Transverse colon (tissue), 4 donors: ENCODE measurements around the gene ZNF501. TPM values are rescaled to one million over a fixed set of nuclear protein-coding genes. Genes with fewer than 3 reads are reported as not detected.

Source experiments
- DNase-seq: peaks from one replicate; pipeline ENCODE4 v3.0.0-alpha.2; 2019
- H3K27ac ChIP-seq, 4 donors: fragments of 200-600 bp; sonication (generic); 2 replicates each; pipeline ENCODE4 v1.5.1; 2016 to 2018; ENCODE audit warnings: inconsistent platforms in 4 of 4
- H3K27me3 ChIP-seq: fragments of 200-600 bp; sonication (generic); 2 replicates; pipeline ENCODE4 v1.5.1; 2017; ENCODE audit warnings: inconsistent platforms
- H3K36me3 ChIP-seq, 4 donors: fragments of 200-600 bp; sonication (generic); 2 replicates each; pipeline ENCODE4 v1.5.1; 2017 to 2019; ENCODE audit warnings: inconsistent platforms in 4 of 4
- H3K4me1 ChIP-seq, 4 donors: fragments of 200-600 bp; sonication (generic); 2 replicates each; pipeline ENCODE4 v1.5.1; 2017 to 2020; ENCODE audit warnings: inconsistent platforms in 4 of 4
- H3K4me3 ChIP-seq, 4 donors: fragments of 200-600 bp; sonication (generic); 1 replicate in 1 of 4; 2 replicates in 3 of 4; pipeline versions ENCODE4 v1.5.1 to v1.6.1; 2017 to 2019; ENCODE audit warnings: inconsistent platforms in 4 of 4
- H3K9me3 ChIP-seq, 2 donors: fragments of 200-600 bp; sonication (generic); 2 replicates each; pipeline ENCODE4 v1.5.1; 2017 to 2019; ENCODE audit warnings: inconsistent platforms in 2 of 2
- CTCF ChIP-seq, 5 experiments: fragments of 200-600 bp in 3 of 5; fragments of 450-650 bp in 2 of 5; sonication (generic) in 3 of 5; IDR thresholded peaks; 1 replicate in 2 of 5; 2 replicates in 3 of 5; pipeline ENCODE4 v1.5.1; 2016 to 2017; ENCODE audit warnings: antibody characterized with exemption in 5 of 5, inconsistent platforms in 3 of 5, mild to moderate bottlenecking in 2 of 5, moderate library complexity in 1 of 5
- EP300 ChIP-seq: sonication (generic); formaldehyde crosslinking; IDR thresholded peaks from one replicate; pipeline ENCODE4 v1.6.1; 2017; ENCODE audit warnings: antibody characterized with exemption, low read depth
- POLR2A ChIP-seq: fragments of 450-650 bp; IDR thresholded peaks from one replicate; pipeline ENCODE4 v1.6.1; 2016; ENCODE audit warnings: antibody characterized with exemption, mild to moderate bottlenecking, moderate library complexity
- POLR2AphosphoS5 ChIP-seq, 3 donors: sonication (generic); formaldehyde crosslinking; IDR thresholded peaks; one replicate each; pipeline ENCODE4 v1.6.1; 2016; ENCODE audit warnings: antibody characterized with exemption in 3 of 3
- WGBS, 2 donors: methylation state at CpG; one replicate each; pipeline ENCODE4 v1.1.5; 2018; ENCODE audit warnings: low coverage in 1 of 2; 5-methylcytosine and 5-hydroxymethylcytosine counted together
- in situ Hi-C, 4 donors: fragments of 200-750 bp; cut with MboI; loops; one replicate each; pipeline versions ENCODE4 v1.15.0 to v1.15.1; 2017; ENCODE audit warnings: low sequenced_read_pairs in 3 of 4, low pct_ligation_motif_present in 1 of 4, low pct_unique_long_range_greater_than_20kb in 1 of 4
- intact Hi-C: fragments of 100-400 bp; cut with DNase I; formaldehyde crosslinking; loops from one replicate; pipeline ENCODE4 v1.15.1; 2023; ENCODE audit warnings: low total_unique reads
- total RNA-seq, 4 donors: library from RNA; depleted of rRNA; stranded (reverse); fragments of >200 nt; gene quantifications; one replicate each; pipeline ENCODE4 v1.1.0, GENCODE V29; 2016

Gene ZNF501
- total RNA-seq, 4 donors from 2014 or later = 1.1 to 4.8 (median 2.6) TPM; not detected in 1

DNA sequence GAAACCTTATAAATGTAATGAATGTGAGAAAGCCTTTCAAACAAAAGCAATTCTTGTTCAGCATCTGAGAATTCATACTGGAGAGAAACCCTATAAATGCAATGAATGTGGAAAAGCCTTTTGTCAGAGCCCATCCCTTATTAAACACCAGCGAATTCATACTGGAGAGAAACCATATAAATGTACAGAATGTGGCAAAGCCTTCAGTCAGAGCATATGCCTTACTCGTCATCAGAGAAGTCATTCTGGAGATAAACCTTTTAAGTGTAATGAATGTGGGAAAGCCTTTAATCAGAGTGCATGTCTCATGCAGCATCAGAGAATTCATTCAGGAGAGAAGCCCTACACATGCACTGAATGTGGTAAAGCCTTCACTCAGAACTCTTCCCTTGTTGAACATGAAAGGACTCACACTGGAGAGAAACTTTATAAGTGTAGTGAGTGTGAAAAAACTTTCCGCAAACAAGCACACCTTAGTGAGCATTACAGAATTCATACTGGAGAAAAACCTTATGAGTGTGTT, 5.3 kb downstream of the ZNF501 start:
- WGBS, 2 donors = 93% methylated on average over 3 of the region's 3 CpGs
- intact Hi-C loops = no loop called here
- TF ChIP-seq CTCF (IDR thresholded peaks at IDR 0.05) = no peak
- no peak for TF ChIP-seq POLR2AphosphoS5 (IDR thresholded peaks at IDR 0.05)
- no peak for TF ChIP-seq EP300
- TF ChIP-seq POLR2A = no peak
- Histone ChIP-seq H3K4me1 (peaks cover 0 to 9% (median 3%) of the 10 kb centered on the region in 4 donors), H3K4me3 (no peak overlapping the region), H3K9me3 (peaks cover 73 to 88% of the 10 kb centered on the region in 2 donors), H3K27ac (no peak overlapping the region), H3K36me3 (peaks cover 0 to 41% (median 19%) of the 10 kb centered on the region in 4 donors), H3K27me3 (no peaks in the 10 kb centered on the region)
- in situ Hi-C loops = no loop called here
- no peak for DNase-seq

GRCh38 chr3:44761101-44761423, 31.6 kb downstream of the ZNF501 start:
- H3K4me1 ChIP-seq = peaks cover 4 to 19% (median 13%) of the 10 kb centered on the region in 4 donors
- no peak for DNase-seq
- H3K27ac ChIP-seq = peak overlapping the region; percentile 76 to 79 (median 78)
- TF ChIP-seq CTCF (IDR thresholded peaks at IDR 0.05) (no peak), EP300 (no peak), POLR2AphosphoS5 (IDR thresholded peaks at IDR 0.05) (no peak), POLR2A (no peak)
- peaks cover 0 to 4% of the 10 kb centered on the region in 2 donors for H3K9me3 ChIP-seq
- WGBS, 2 donors = 5 to 9% methylated on average over 6 to 15 of the region's 15 CpGs
- no peaks in the 10 kb centered on the region for H3K27me3 ChIP-seq
- in situ Hi-C loops = no loop called here
- intact Hi-C loops = loop anchor here (10.0 kb wide), 2 partner anchors 94 to 246 kb away; no protein-coding TSS in a partner anchor
- H3K36me3 ChIP-seq = peaks cover 0 to 15% (median 0%) of the 10 kb centered on the region in 4 donors
- peak overlapping the region; percentile 61 to 95 (median 77) for H3K4me3 ChIP-seq

DNA sequence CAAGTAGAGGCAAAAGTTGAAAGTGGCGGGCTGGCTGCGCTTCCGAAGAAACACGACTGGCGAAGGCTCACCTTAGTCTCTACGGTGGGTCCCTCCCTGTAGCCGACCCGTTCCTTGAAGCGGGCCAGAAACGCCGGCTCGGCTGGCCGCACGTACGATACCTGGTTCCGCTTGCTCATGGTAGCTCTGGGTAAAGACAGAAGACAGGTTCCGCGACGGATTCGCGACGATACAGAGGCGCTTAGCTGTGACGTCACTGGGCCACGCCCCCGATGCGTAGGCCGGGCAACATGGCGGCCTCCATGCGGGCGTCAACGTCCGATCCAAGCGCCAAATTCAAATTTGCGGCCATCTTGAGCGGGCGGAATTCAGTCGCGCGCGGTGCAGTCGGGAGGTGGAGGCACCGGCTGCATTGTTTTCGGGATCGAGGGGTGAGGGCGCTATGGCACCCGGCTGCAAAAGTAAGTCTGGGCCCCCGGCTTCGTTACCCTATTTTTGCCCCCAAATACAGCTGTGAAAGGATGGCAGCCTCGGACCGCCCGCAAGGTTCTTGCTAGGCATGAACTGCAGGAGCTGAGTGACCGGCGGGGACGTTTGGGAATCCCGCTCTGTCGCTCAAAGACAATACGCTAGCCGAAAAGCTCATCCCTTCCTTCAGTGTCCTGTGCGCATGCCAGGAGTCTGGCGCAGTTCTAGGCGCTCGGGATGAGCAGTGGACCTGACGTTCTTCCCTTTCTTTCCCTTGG, 32.2 kb downstream of the ZNF501 start, which contains the start of the genes KIAA1143 and KIF15:
Gene KIAA1143, minus strand, starts transcription at position 196 of the 746 bp plus-strand sequence. Its CDS starts 17 bp downstream, at position 179.
Gene KIF15, plus strand, starts transcription at position 371 of the 746 bp plus-strand sequence. Its CDS starts 72 bp downstream, at position 443.
- intact Hi-C loops (loop anchor here (10.0 kb wide), 2 partner anchors 93 to 247 kb away; no protein-coding TSS in a partner anchor), in situ Hi-C loops (no loop called here)
- DNase-seq = peak; percentile 98
- no peaks in the 10 kb centered on the region for H3K27me3 ChIP-seq
- H3K4me3 ChIP-seq = peak within 1 kb of the TSS; percentile 61 to 95 (median 77)
- H3K4me1 ChIP-seq = peaks cover 4 to 19% (median 13%) of the 10 kb centered on the region in 4 donors
- H3K9me3 ChIP-seq = peaks cover 0 to 4% of the 10 kb centered on the region in 2 donors
- 0 to 3% methylated on average over 3 to 30 of the region's 64 CpGs for WGBS, 2 donors
- peaks cover 0 to 15% (median 0%) of the 10 kb centered on the region in 4 donors for H3K36me3 ChIP-seq
- peak within 1 kb of the TSS; percentile 76 to 79 (median 78) for H3K27ac ChIP-seq
- no peak for TF ChIP-seq EP300
- TF ChIP-seq POLR2AphosphoS5 (IDR thresholded peaks at IDR 0.05) = peak; percentile 77 to 82 (median 79)
- peak; percentile 67 for TF ChIP-seq POLR2A

- no peak for DNase-seq
- Histone ChIP-seq H3K4me1 (peaks cover 4 to 19% (median 13%) of the 10 kb centered on the region in 4 donors), H3K27ac (peak overlapping the region in 1 of 4 donors; percentile 76), H3K4me3 (peak overlapping the region; percentile 17 to 80 (median 68)), H3K9me3 (peaks cover 0 to 4% of the 10 kb centered on the region in 2 donors), H3K36me3 (peaks cover 0 to 15% (median 0%) of the 10 kb centered on the region in 4 donors), H3K27me3 (no peaks in the 10 kb centered on the region)
- in situ Hi-C loops = no loop called here
- 2 to 3% methylated on average over 9 of the region's 9 CpGs for WGBS, 2 donors
- no peak for TF ChIP-seq POLR2A
- TF ChIP-seq EP300 = no peak
- intact Hi-C loops = loop anchor here (10.0 kb wide), 2 partner anchors 93 to 247 kb away; no protein-coding TSS in a partner anchor
These were observed 32.8 kb downstream of the ZNF501 start for GRCh38 chr3:44762170-44762677.
